ENCODE measurements around the gene SLC48A1. TPM values are rescaled to one million over a fixed set of nuclear protein-coding genes. Genes with fewer than 3 reads are reported as not detected.
A peak's percentile ranks its signal among the peaks of the same experiment; 100 is the strongest.

The SLC48A1 gene
- total and polyA plus RNA-seq, 12 donors: 12.6 to 31.9 (median 22.1) TPM

DNA sequence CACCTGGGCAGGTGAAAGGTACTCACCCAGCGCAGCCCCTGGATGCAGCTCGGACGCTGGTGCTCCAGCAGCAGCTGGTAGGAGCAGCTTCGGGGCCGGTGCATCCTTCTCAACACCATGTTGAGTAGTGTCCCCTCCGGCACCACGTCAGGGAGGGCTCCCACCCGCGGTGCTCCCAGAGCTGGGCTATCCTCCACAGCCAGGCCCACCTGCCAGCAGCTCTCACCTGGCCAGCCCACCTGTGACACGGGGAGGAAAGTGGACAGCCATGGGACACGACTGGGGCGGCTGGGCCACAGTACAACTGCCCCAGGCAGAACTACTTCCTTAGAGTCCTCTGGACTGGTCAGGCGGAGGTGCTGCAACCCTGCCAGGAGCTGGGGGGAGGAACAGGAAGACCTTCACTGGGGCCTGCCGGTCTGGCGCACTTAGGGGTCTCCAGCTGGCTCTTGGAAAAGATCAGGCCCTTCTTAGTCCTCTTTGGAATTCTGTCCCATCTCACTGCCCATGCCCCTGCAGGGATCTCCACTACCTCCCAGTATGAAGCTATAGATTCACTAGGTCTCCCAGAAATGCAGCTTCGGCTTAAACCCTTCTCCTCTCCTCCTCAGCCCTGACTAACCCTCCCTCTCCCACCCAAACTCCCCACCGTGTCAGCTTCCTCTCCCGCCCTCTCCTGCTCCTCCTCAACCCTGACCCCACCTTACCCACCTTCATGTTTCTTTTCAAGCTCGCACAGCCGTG is 15.0 kb upstream of the SLC48A1 start:
- TF ChIP-seq, protein P1, sequence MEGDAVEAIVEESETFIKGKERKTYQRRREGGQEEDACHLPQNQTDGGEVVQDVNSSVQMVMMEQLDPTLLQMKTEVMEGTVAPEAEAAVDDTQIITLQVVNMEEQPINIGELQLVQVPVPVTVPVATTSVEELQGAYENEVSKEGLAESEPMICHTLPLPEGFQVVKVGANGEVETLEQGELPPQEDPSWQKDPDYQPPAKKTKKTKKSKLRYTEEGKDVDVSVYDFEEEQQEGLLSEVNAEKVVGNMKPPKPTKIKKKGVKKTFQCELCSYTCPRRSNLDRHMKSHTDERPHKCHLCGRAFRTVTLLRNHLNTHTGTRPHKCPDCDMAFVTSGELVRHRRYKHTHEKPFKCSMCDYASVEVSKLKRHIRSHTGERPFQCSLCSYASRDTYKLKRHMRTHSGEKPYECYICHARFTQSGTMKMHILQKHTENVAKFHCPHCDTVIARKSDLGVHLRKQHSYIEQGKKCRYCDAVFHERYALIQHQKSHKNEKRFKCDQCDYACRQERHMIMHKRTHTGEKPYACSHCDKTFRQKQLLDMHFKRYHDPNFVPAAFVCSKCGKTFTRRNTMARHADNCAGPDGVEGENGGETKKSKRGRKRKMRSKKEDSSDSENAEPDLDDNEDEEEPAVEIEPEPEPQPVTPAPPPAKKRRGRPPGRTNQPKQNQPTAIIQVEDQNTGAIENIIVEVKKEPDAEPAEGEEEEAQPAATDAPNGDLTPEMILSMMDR (IDR thresholded peaks at IDR 0.05): no peak
- Histone ChIP-seq H3K36me3 (peaks cover 0 to 5% (median 0%) of the 10 kb centered on the region in 9 donors), H3K27ac (peak overlapping the region; percentile 72 to 91 (median 86)), H3K4me3 (peak overlapping the region; percentile 34 to 78 (median 59)), H3K27me3 (no peaks in the 10 kb centered on the region), H3K4me1 (peaks cover 22 to 79% (median 58%) of the 10 kb centered on the region in 9 donors), H3K9me3 (no peaks in the 10 kb centered on the region)
- intact Hi-C loops (cut with DNase I): loop anchor here in 3 of 10 donors (2.0 to 10.0 kb wide), 2 partner anchors 41 to 793 kb away; no protein-coding TSS in a partner anchor
- 39 to 46% methylated on average over 20 of the region's 20 CpGs for WGBS, 2 donors
- peak in 7 of 8 donors; percentile 3 to 48 (median 27) for ATAC-seq
- peak in 1 of 2 donors; percentile 57 for DNase-seq

DNA sequence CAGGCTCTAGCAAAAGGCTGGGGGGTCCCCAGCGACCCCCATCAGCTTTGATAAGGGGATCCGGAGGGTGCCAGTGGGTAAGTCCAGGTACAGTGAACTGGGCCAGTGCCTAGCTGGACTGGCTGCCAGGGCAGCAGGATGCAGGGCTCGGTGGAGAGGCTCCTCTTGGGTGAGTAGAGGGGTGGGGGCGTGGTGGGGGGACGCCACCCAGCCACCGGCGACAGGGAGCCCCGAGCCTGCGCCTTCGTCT is 14.5 kb upstream of the SLC48A1 start:
- WGBS, 2 donors: 0 to 2% methylated on average over 10 of the region's 10 CpGs
- TF ChIP-seq, protein P1 (IDR thresholded peaks at IDR 0.05): no peak
- intact Hi-C loops (cut with DNase I): loop anchor here in 3 of 10 donors (2.0 to 10.0 kb wide), 2 partner anchors 42 to 794 kb away; no protein-coding TSS in a partner anchor
- Histone ChIP-seq H3K27me3 (no peaks in the 10 kb centered on the region), H3K4me1 (peaks cover 22 to 79% (median 58%) of the 10 kb centered on the region in 9 donors), H3K9me3 (no peaks in the 10 kb centered on the region), H3K36me3 (peaks cover 0 to 5% (median 0%) of the 10 kb centered on the region in 9 donors), H3K4me3 (peak overlapping the region; percentile 34 to 78 (median 59)), H3K27ac (peak overlapping the region; percentile 72 to 91 (median 86))
- DNase-seq: no peak
- ATAC-seq: no peak

DNA sequence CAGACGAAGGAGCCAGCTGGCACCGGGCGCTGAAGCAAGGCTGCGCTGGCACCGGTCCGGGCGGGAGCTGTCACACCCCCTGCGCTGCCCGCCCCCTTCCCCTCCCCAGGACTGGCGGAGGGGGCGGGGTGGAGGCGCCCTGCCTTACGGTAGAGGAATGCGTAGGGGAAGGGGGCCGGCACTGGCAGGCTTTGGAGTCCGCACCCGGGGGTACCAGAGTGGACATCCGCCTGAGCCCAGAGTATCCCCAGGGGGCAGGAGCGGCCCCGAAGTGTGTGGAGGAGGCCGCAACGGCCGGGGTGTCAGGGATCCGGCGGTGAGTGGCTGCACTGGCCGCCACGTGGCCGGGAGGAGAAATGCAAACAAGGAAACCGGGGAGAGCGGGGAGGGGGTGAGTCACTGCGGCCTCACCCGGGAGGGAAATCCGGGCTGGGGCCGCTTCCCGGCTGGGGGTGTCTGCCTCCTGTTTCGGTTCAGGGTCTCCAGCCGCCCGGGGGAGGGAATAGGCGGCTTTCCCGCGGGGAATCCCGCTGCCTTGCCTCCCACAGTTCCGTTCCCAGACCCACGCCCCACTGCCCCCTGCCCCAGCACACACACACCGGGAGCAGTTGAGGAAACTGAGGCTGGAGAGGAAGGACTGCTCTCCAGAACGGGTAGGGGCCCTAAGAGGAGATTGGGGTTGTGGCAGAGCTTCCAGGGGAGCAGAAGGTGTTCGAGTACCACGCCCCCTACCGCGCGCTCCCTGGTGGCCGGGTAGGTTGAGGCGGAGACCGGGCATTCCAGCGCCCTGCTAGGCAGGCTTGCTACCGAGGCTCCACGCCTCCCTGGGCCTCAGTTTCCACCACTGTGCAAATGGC is 14.0 kb upstream of the SLC48A1 start, which contains the start of gene RAPGEF3:
TSS of gene RAPGEF3 (minus strand) at position 47 of the 857 bp plus-strand sequence. CDS start 324 bp downstream, outside the sequence.
- intact Hi-C loops (cut with DNase I): loop anchor here in 3 of 10 donors (2.0 to 10.0 kb wide), 2 partner anchors 42 to 794 kb away; no protein-coding TSS in a partner anchor

More for the DNA sequence above, 14.0 kb upstream of the SLC48A1 start, which contains the start of gene RAPGEF3:
- TF ChIP-seq, protein P1 (IDR thresholded peaks at IDR 0.05): peak; percentile 28 to 65 (median 50)
- Histone ChIP-seq H3K4me3 (peak within 1 kb of the TSS; percentile 34 to 78 (median 59)), H3K4me1 (peaks cover 16 to 78% (median 58%) of the 10 kb centered on the region in 9 donors), H3K9me3 (no peaks in the 10 kb centered on the region), H3K36me3 (peaks cover 0 to 3% (median 0%) of the 10 kb centered on the region in 9 donors), H3K27ac (peak within 1 kb of the TSS; percentile 72 to 91 (median 86)), H3K27me3 (no peaks in the 10 kb centered on the region)
- WGBS, 2 donors: 2 to 3% methylated on average over 54 to 57 of the region's 57 CpGs
- peak; percentile 87 to 92 (median 88) for ATAC-seq
- peak; percentile 89 for DNase-seq

Data from heart right ventricle (tissue), 16 donors.